ENCODE data around the gene PSRC1.

- TF ChIP-seq CTCF (IDR thresholded peaks at IDR 0.05) (no peak), CHD2 (IDR thresholded peaks at IDR 0.05; ENCODE audit: low read length, partially characterized antibody) (no peak)
- TF ChIP-seq, protein P1, sequence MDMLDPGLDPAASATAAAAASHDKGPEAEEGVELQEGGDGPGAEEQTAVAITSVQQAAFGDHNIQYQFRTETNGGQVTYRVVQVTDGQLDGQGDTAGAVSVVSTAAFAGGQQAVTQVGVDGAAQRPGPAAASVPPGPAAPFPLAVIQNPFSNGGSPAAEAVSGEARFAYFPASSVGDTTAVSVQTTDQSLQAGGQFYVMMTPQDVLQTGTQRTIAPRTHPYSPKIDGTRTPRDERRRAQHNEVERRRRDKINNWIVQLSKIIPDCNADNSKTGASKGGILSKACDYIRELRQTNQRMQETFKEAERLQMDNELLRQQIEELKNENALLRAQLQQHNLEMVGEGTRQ (IDR thresholded peaks at IDR 0.05; ENCODE audit: borderline replicate concordance, low read depth, low read length), result no peak
These were observed 34.5 kb downstream of the PSRC1 start for GRCh38 chr1:109248444-109248796.

Data from SK-N-SH (cell line).